DND-41 (cell line): ENCODE measurements around the gene MRTFA.

Experiments used
- ATAC-seq: fragments of 200-7000 bp; cut with Tn5 transposase; 3 replicates; pipeline ENCODE4 v1.9.1; 2021; ENCODE audit warnings: low read depth; ENCODE audit not compliant: insufficient read depth
- DNase-seq: peaks from one replicate; pipeline ENCODE4 v3.0.0-alpha.2; 2020
- H2AFZ ChIP-seq: 2 replicates; pipeline ENCODE4 v1.6.0; 2012; ENCODE audit warnings: low read depth, low read length
- H3K27ac ChIP-seq: 2 replicates; pipeline ENCODE4 v1.5.1; 2012; ENCODE audit warnings: low read length, inconsistent platforms
- H3K27me3 ChIP-seq: fragments of 200-600 bp; sonication (generic); 2 replicates; pipeline ENCODE4 v1.6.0; 2012; ENCODE audit warnings: low read length, mild to moderate bottlenecking, inconsistent platforms; ENCODE audit not compliant: insufficient read depth, poor library complexity
- H3K36me3 ChIP-seq: 2 replicates; pipeline ENCODE4 v1.5.1; 2012; ENCODE audit warnings: low read length, inconsistent platforms; ENCODE audit not compliant: insufficient read depth
- H3K4me1 ChIP-seq: 2 replicates; pipeline ENCODE4 v1.5.1; 2012; ENCODE audit warnings: mild to moderate bottlenecking, low read length; ENCODE audit not compliant: insufficient read depth
- H3K4me2 ChIP-seq: 2 replicates; pipeline ENCODE4 v1.6.0; 2012; ENCODE audit warnings: mild to moderate bottlenecking, moderate library complexity, low read length, inconsistent platforms; ENCODE audit not compliant: insufficient read depth
- H3K4me3 ChIP-seq, 2 experiments: fragments of 200-600 bp in 1 of 2; shearing (Covaris generic) in 1 of 2; 2 replicates each; pipeline ENCODE4 v1.5.1; 2012 to 2016; ENCODE audit warnings: inconsistent platforms in 2 of 2, low read length in 2 of 2, mild to moderate bottlenecking in 2 of 2, low read depth in 1 of 2, moderate library complexity in 1 of 2
- H3K79me2 ChIP-seq: 2 replicates; pipeline ENCODE4 v1.6.0; 2012; ENCODE audit warnings: low read length, inconsistent platforms; ENCODE audit not compliant: insufficient read depth
- H3K9ac ChIP-seq: 2 replicates; pipeline ENCODE4 v1.6.0; 2012; ENCODE audit warnings: low read depth, mild to moderate bottlenecking, inconsistent platforms, low read length, moderate library complexity
- H3K9me3 ChIP-seq: 2 replicates; pipeline ENCODE4 v1.5.1; 2012; ENCODE audit warnings: low read length, moderate library complexity, mild to moderate bottlenecking, inconsistent platforms; ENCODE audit not compliant: insufficient read depth, severe bottlenecking
- H4K20me1 ChIP-seq: 2 replicates; pipeline ENCODE4 v1.6.0; 2012; ENCODE audit warnings: low read length; ENCODE audit not compliant: insufficient read depth
- CTCF ChIP-seq: IDR thresholded peaks from 2 replicates; pipeline ENCODE4 v1.5.1; 2012; ENCODE audit warnings: borderline replicate concordance, low read length, moderate library complexity, mild to moderate bottlenecking; ENCODE audit not compliant: poor library complexity, severe bottlenecking; ENCODE audit errors: extremely low read depth
- EZH2 ChIP-seq: IDR thresholded peaks from 3 replicates; pipeline ENCODE4 v1.6.1; 2012; ENCODE audit warnings: borderline replicate concordance, low read depth, mild to moderate bottlenecking, moderate library complexity, low read length, inconsistent platforms; ENCODE audit not compliant: severe bottlenecking

MRTFA gene

DNA sequence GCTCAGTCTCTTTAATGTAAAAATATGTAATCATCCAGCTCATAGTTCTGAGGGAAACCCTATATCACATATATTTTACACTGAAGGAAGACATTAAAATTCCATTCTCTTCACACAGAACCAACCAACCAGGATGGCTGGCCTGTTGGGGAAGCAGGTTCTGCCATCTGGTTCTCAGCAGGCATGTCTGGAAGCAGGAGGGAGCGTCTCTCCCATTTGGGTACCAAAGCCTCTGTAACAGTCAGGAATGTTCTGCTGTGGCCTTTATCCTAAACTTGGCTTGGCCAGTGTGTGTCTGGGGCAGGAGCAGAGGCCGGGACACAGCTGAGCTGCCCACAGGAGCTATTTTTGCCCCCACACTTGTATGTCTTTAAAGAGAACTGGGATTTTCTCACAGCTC lies 236.9 kb downstream of the MRTFA start:
- H3K9me3 ChIP-seq: no peaks in the 10 kb centered on the region
- H3K79me2 ChIP-seq: peaks cover 3% of the 10 kb centered on the region; the same call in 1 of the 2 replicates
- ATAC-seq: no peak
- H3K4me1 ChIP-seq: peaks cover 44% of the 10 kb centered on the region
- TF ChIP-seq EZH2 (no peak), CTCF (no peak)
- DNase-seq: no peak
- no peak overlapping the region for H3K9ac ChIP-seq
- peak overlapping the region; percentile 46; the same call in 1 of the 2 replicates for H3K27ac ChIP-seq
- peaks cover 7% of the 10 kb centered on the region; the same call in 1 of the 2 replicates for H4K20me1 ChIP-seq
- H3K4me2 ChIP-seq: peak overlapping the region; percentile 26
- H3K36me3 ChIP-seq: peaks cover 38% of the 10 kb centered on the region
- no peak overlapping the region for H3K4me3 ChIP-seq
- H3K27me3 ChIP-seq: no peaks in the 10 kb centered on the region
- H2AFZ ChIP-seq: no peak overlapping the region

- H3K9ac ChIP-seq: no peak overlapping the region
- peaks cover 10% of the 10 kb centered on the region; the same call in 1 of the 2 replicates for H3K79me2 ChIP-seq
- TF ChIP-seq EZH2 (no peak), CTCF (no peak)
- no peaks in the 10 kb centered on the region for H3K27me3 ChIP-seq
- no peak overlapping the region for H3K4me2 ChIP-seq
- DNase-seq: no peak
- no peak overlapping the region for H2AFZ ChIP-seq
- H3K4me3 ChIP-seq: no peak overlapping the region
- H3K9me3 ChIP-seq: no peaks in the 10 kb centered on the region
- peaks cover 19% of the 10 kb centered on the region for H3K36me3 ChIP-seq
- no peak for ATAC-seq
- H3K4me1 ChIP-seq: peaks cover 35% of the 10 kb centered on the region
- H4K20me1 ChIP-seq: peaks cover 9% of the 10 kb centered on the region; the same call in 1 of the 2 replicates
- no peak overlapping the region for H3K27ac ChIP-seq
Measured at GRCh38 chr22:40397396-40397795, 239.1 kb downstream of the MRTFA start.

- H3K36me3 ChIP-seq: peaks cover 14% of the 10 kb centered on the region
Measured at GRCh38 chr22:40396882-40397281, 239.6 kb downstream of the MRTFA start.

More at GRCh38 chr22:40396882-40397281, 239.6 kb downstream of the MRTFA start:
- peaks cover 7% of the 10 kb centered on the region; the same call in 1 of the 2 replicates for H4K20me1 ChIP-seq
- peaks cover 30% of the 10 kb centered on the region for H3K4me1 ChIP-seq
- no peak overlapping the region for H3K27ac ChIP-seq
- H3K79me2 ChIP-seq: peaks cover 10% of the 10 kb centered on the region; the same call in 1 of the 2 replicates
- H3K4me3 ChIP-seq: no peak overlapping the region
- H3K9ac ChIP-seq: no peak overlapping the region
- ATAC-seq (no peak), DNase-seq (no peak)
- H3K9me3 ChIP-seq: no peaks in the 10 kb centered on the region
- TF ChIP-seq EZH2 (no peak), CTCF (no peak)
- no peak overlapping the region for H3K4me2 ChIP-seq
- no peak overlapping the region for H2AFZ ChIP-seq
- no peaks in the 10 kb centered on the region for H3K27me3 ChIP-seq
